ENCODE results near the gene C1QTNF6. TPM values are rescaled to one million over a fixed set of nuclear protein-coding genes. Genes with fewer than 3 reads are reported as not detected.

Gene C1QTNF6
- total RNA-seq, 3 donors from 2014 or later, result 8.9 to 22.5 (median 13.3) TPM

DNA sequence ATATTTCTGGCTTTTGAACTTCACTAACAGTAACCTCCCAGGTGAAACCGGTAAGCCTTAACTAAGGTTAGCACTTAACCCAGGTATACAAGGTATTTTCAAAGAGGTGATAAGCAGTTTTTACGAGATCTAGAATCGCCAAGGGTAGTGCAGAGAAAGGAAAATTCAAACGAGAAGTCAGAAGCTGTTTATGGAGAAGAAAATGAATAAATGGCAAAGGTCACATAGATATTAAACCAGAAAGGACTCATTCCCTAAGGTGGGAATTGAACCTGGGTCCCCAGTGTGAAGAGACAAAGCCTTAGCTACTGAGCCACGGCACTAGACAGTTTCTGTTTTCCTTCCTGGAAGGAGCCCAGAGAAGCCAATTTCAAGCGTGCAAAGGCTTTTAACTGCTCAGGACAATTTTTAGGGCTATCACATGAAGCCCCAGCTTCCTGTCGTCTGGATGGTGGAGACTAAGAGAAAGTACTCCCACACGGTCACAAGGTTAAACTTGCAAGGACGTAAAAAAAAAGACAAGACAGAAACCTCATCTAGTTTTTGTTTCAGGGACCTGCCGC is 5.7 kb upstream of the C1QTNF6 start:
- intact Hi-C loops (cut with DNase I, micrococcal nuclease), result no loop called here
- DNase-seq (peak in 1 of 3 donors; percentile 66), ATAC-seq (peak; percentile 12)
- Histone ChIP-seq H3K9me3 (no peaks in the 10 kb centered on the region), H3K36me3 (ENCODE audit: low read depth) (no peaks in the 10 kb centered on the region), H3K4me3 (no peak overlapping the region), H3K4me1 (ENCODE audit: low read depth) (peaks cover 44% of the 10 kb centered on the region)
- TF ChIP-seq, protein P1, sequence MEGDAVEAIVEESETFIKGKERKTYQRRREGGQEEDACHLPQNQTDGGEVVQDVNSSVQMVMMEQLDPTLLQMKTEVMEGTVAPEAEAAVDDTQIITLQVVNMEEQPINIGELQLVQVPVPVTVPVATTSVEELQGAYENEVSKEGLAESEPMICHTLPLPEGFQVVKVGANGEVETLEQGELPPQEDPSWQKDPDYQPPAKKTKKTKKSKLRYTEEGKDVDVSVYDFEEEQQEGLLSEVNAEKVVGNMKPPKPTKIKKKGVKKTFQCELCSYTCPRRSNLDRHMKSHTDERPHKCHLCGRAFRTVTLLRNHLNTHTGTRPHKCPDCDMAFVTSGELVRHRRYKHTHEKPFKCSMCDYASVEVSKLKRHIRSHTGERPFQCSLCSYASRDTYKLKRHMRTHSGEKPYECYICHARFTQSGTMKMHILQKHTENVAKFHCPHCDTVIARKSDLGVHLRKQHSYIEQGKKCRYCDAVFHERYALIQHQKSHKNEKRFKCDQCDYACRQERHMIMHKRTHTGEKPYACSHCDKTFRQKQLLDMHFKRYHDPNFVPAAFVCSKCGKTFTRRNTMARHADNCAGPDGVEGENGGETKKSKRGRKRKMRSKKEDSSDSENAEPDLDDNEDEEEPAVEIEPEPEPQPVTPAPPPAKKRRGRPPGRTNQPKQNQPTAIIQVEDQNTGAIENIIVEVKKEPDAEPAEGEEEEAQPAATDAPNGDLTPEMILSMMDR (IDR thresholded peaks at IDR 0.05), result no peak

DNA sequence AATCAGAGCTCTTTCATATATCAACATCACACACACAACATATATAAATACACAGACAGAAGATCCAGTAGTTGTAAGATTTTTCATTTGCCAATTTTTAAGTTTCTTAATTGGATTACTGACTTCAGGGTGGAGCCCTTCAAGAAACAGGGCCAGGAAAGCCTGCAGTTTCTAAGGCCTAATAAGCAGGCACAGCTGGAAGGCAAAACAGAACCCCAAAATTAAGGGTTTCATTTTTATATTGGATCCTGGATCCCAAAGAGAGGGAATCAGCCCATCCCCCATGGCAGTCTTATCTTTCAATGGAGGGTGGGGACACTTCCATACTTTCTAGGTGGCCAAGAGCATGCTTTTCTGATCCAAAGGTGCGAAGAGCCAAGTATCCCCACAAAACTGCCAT is 4.7 kb upstream of the C1QTNF6 start:
- TF ChIP-seq, protein P1 (IDR thresholded peaks at IDR 0.05), result no peak
- no peak overlapping the region for H3K4me3 ChIP-seq
- intact Hi-C loops (cut with DNase I, micrococcal nuclease), result no loop called here
- no peaks in the 10 kb centered on the region for H3K9me3 ChIP-seq
- H3K4me1 ChIP-seq (ENCODE audit: low read depth), result peaks cover 47% of the 10 kb centered on the region
- DNase-seq (no peak), ATAC-seq (no peak)
- H3K36me3 ChIP-seq (ENCODE audit: low read depth), result no peaks in the 10 kb centered on the region

- intact Hi-C loops (cut with DNase I, micrococcal nuclease), result no loop called here
- H3K4me1 ChIP-seq (ENCODE audit: low read depth), result peaks cover 47% of the 10 kb centered on the region
- no peak for DNase-seq
- no peaks in the 10 kb centered on the region for H3K36me3 ChIP-seq (ENCODE audit: low read depth)
- TF ChIP-seq, protein P1 (IDR thresholded peaks at IDR 0.05), result no peak
- no peak overlapping the region for H3K4me3 ChIP-seq
- no peak for ATAC-seq
- no peaks in the 10 kb centered on the region for H3K9me3 ChIP-seq
Measured at GRCh38 chr22:37192204-37192603, 4.2 kb upstream of the C1QTNF6 start.

DNA sequence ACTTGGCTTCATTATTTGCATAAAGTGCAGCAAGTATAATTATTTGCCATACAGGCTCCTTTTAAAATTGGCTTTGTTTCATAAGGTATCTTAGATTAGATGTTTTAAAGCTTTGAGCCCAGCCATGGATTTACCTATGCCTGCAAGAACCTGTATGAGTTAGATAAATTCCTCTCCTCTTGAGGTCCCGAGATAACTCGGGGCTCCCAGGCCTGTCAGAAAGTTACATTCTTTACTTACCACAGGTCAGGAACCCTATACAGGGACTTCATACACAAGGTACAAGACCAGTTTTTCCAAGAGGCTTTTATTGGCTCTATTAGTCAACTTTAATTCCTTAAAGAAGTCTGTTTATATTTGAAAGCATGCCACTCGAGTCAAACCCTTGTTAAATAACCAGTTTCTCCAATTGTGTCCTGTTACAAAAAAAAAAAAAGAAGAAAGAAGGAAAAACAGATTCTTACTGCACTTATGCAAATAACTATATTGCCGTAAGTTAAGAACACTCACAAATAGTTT is 2.3 kb upstream of the C1QTNF6 start:
- H3K4me3 ChIP-seq, result no peak overlapping the region
- H3K9me3 ChIP-seq, result no peaks in the 10 kb centered on the region
- TF ChIP-seq, protein P1 (IDR thresholded peaks at IDR 0.05), result no peak
- H3K36me3 ChIP-seq (ENCODE audit: low read depth), result no peaks in the 10 kb centered on the region
- DNase-seq (no peak), ATAC-seq (no peak)
- intact Hi-C loops (cut with DNase I, micrococcal nuclease), result no loop called here
- H3K4me1 ChIP-seq (ENCODE audit: low read depth), result peaks cover 45% of the 10 kb centered on the region

- peaks cover 45% of the 10 kb centered on the region for H3K4me1 ChIP-seq (ENCODE audit: low read depth)
- H3K4me3 ChIP-seq, result no peak overlapping the region
- TF ChIP-seq, protein P1 (IDR thresholded peaks at IDR 0.05), result no peak
- DNase-seq (peak in 1 of 3 donors; percentile 25), ATAC-seq (peak; percentile 12)
- no peaks in the 10 kb centered on the region for H3K9me3 ChIP-seq
- no peaks in the 10 kb centered on the region for H3K36me3 ChIP-seq (ENCODE audit: low read depth)
- intact Hi-C loops (cut with DNase I, micrococcal nuclease), result no loop called here
Measured at GRCh38 chr22:37188901-37189466, 937 bp upstream of the C1QTNF6 start.

Data from mucosa of descending colon (tissue), 3 donors.